ENCODE results near the gene EFL1.

The EFL1 gene

GRCh38 chr15:82086243-82086995, 176.1 kb downstream of the EFL1 start:
- no peak for DNase-seq

- no peak for DNase-seq
Measured at GRCh38 chr15:82081914-82082762, 180.4 kb downstream of the EFL1 start.

- DNase-seq: no peak
Measured at GRCh38 chr15:82080774-82081173, 181.8 kb downstream of the EFL1 start.
